ENCODE data around the gene UBR3.
"Not testable (repeated sequence)": the region's sequence is repeated elsewhere in the genome, so short reads cannot be mapped to it uniquely, and the experiment has no call there.

The UBR3 gene

DNA sequence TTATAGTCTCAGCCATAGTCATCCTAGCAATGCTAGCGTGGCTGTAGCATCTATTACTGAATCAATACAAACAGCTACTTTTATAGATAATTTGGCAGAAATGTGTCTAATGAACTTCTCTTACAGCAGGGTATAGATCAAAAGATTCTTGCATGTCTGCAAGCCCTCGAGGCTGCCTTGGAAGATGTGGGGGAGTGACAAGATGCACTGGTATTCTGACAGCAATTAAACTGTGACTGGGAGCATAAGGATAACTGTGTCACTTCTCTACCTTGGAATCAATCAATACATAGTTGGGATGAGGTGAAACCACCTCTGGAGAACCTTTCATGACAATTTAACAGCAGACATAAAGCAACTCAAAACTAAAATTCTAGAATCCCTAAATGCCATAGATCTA lies 291.4 kb downstream of the UBR3 start:
- Histone ChIP-seq H3K9ac (ENCODE audit: low read length) (no peak overlapping the region), H3K9me3 (replicated peaks; ENCODE audit: insufficient read depth, low read length) (no peaks in the 10 kb centered on the region), H3K9me2 (replicated peaks; ENCODE audit: insufficient read depth, low read length) (no peaks in the 10 kb centered on the region), H2AFZ (ENCODE audit: low read length) (no peak overlapping the region), H3K4me3 (ENCODE audit: low read length) (no peak overlapping the region), H4K20me1 (ENCODE audit: insufficient read depth, low read length) (no peaks in the 10 kb centered on the region), H3F3A (ENCODE audit: insufficient read depth, low read length) (no peaks in the 10 kb centered on the region), H3K4me1 (ENCODE audit: low read length) (no peaks in the 10 kb centered on the region), H3K4me2 (ENCODE audit: low read depth, low read length) (no peak overlapping the region), H3K27ac (ENCODE audit: low read length) (no peak overlapping the region), H3K79me2 (ENCODE audit: low read length) (no peaks in the 10 kb centered on the region), H3K36me3 (replicated peaks; ENCODE audit: insufficient read depth, low read length) (no peaks in the 10 kb centered on the region), H3K27me3 (replicated peaks; ENCODE audit: insufficient read depth, low read length) (no peaks in the 10 kb centered on the region)
- DNase-seq = no peak
- TF ChIP-seq EZH2 (optimal IDR thresholded peaks at IDR 0.05; ENCODE audit: low read depth, low read length) (no peak), EZH2phosphoT487 (IDR thresholded peaks at IDR 0.05; ENCODE audit: low read length) (no peak)
- TF ChIP-seq, protein P1, sequence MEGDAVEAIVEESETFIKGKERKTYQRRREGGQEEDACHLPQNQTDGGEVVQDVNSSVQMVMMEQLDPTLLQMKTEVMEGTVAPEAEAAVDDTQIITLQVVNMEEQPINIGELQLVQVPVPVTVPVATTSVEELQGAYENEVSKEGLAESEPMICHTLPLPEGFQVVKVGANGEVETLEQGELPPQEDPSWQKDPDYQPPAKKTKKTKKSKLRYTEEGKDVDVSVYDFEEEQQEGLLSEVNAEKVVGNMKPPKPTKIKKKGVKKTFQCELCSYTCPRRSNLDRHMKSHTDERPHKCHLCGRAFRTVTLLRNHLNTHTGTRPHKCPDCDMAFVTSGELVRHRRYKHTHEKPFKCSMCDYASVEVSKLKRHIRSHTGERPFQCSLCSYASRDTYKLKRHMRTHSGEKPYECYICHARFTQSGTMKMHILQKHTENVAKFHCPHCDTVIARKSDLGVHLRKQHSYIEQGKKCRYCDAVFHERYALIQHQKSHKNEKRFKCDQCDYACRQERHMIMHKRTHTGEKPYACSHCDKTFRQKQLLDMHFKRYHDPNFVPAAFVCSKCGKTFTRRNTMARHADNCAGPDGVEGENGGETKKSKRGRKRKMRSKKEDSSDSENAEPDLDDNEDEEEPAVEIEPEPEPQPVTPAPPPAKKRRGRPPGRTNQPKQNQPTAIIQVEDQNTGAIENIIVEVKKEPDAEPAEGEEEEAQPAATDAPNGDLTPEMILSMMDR (IDR thresholded peaks at IDR 0.05; ENCODE audit: low read length) = no peak

DNA sequence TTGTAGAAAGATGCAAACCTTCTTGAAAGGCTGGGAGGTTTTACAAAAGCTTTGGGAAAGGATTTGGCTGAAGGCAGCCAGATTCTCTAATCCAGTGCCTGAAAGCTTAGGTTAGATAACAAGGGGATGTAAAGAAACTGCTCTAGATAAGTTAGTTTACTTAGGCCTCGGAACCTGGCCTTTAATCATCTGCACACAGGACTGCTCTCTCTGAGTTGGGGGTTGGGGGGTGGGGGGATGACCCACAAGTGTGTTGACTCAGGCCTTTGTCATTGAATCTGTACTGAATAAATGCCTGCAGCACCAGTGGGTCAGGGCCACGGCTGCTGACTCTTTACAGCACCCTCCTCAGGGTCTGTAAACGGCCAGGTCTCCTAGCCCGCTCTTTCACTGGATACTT lies 292.1 kb downstream of the UBR3 start:
- not testable (repeated sequence) for H2AFZ ChIP-seq (ENCODE audit: low read length); DNase-seq; H3F3A ChIP-seq (ENCODE audit: insufficient read depth, low read length); H3K9me2 ChIP-seq (replicated peaks; ENCODE audit: insufficient read depth, low read length); H3K27me3 ChIP-seq (replicated peaks; ENCODE audit: insufficient read depth, low read length); H3K27ac ChIP-seq (ENCODE audit: low read length); H3K36me3 ChIP-seq (replicated peaks; ENCODE audit: insufficient read depth, low read length); H3K4me1 ChIP-seq (ENCODE audit: low read length); H3K9me3 ChIP-seq (replicated peaks; ENCODE audit: insufficient read depth, low read length); H4K20me1 ChIP-seq (ENCODE audit: insufficient read depth, low read length); H3K4me3 ChIP-seq (ENCODE audit: low read length); H3K4me2 ChIP-seq (ENCODE audit: low read depth, low read length); H3K79me2 ChIP-seq (ENCODE audit: low read length); H3K9ac ChIP-seq (ENCODE audit: low read length)

DNA sequence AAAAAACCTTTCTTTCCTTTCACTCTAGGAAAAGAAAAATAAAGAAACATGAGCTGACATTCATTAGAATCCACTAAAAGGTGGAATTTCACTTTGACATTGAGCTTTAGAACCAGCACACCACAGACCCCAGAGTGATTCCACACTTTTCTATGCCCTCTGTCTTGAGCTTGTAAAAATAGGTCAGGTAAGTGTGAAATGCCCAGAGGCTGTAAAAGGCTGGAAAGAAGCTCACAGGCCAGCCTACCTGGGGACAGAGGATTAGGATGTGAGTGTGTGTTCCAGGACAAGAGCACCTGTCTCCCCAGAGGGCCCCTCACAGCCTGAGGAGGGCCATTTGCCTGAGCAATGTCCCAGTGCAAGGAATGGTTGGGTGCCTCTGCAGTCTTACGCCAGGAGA lies 294.4 kb downstream of the UBR3 start:
- Histone ChIP-seq H4K20me1 (ENCODE audit: insufficient read depth, low read length) (no peaks in the 10 kb centered on the region), H3K9me3 (replicated peaks; ENCODE audit: insufficient read depth, low read length) (no peaks in the 10 kb centered on the region), H3K79me2 (ENCODE audit: low read length) (no peaks in the 10 kb centered on the region), H3K27ac (ENCODE audit: low read length) (no peak overlapping the region), H3K9me2 (replicated peaks; ENCODE audit: insufficient read depth, low read length) (no peaks in the 10 kb centered on the region), H3K36me3 (replicated peaks; ENCODE audit: insufficient read depth, low read length) (no peaks in the 10 kb centered on the region), H3K4me2 (ENCODE audit: low read depth, low read length) (no peak overlapping the region), H3F3A (ENCODE audit: insufficient read depth, low read length) (no peaks in the 10 kb centered on the region), H3K9ac (ENCODE audit: low read length) (no peak overlapping the region), H3K4me1 (ENCODE audit: low read length) (peaks cover 9% of the 10 kb centered on the region; the same call in 1 of the 2 replicates), H3K27me3 (replicated peaks; ENCODE audit: insufficient read depth, low read length) (no peaks in the 10 kb centered on the region), H3K4me3 (ENCODE audit: low read length) (no peak overlapping the region), H2AFZ (ENCODE audit: low read length) (no peak overlapping the region)
- DNase-seq = no peak
- TF ChIP-seq, protein P1 (IDR thresholded peaks at IDR 0.05; ENCODE audit: low read length) = no peak
- no peak for TF ChIP-seq EZH2 (optimal IDR thresholded peaks at IDR 0.05; ENCODE audit: low read depth, low read length)
- no peak for TF ChIP-seq EZH2phosphoT487 (IDR thresholded peaks at IDR 0.05; ENCODE audit: low read length)

DNA sequence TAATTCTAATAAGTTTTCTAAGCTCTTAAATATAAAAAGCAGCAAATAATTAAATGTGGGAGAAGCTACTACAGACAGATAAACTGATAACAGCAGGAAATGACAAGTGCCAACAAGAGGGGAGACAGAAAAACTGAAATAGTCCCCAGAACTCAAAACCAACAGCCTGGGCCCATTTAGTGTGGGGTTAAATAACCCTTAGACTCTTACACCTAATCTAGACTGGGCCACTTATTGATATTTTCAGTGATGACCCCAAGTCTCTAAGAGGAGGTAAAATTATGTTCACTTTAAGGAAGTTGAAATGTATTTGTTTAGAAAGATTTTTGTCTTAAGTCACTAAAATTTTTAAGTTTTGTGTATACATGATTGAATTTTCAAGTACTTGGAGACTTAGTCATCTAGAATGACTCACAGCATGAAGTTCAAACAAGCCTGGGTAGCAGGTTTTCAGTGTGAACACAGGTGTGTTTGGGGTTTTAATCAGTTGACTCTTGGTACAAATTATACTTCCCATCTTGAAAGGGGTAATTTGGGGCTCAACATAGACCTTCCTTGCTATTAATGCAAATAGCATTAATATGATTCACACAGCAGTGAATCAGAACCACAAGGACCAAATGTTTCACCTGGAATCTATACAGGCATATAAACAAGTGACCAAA lies 295.8 kb downstream of the UBR3 start:
- H3K4me2 ChIP-seq (ENCODE audit: low read depth, low read length) = no peak overlapping the region
- H3K9ac ChIP-seq (ENCODE audit: low read length) = no peak overlapping the region
- H3K36me3 ChIP-seq (replicated peaks; ENCODE audit: insufficient read depth, low read length) = no peaks in the 10 kb centered on the region
- no peaks in the 10 kb centered on the region for H3K79me2 ChIP-seq (ENCODE audit: low read length)
- H3K4me3 ChIP-seq (ENCODE audit: low read length) = no peak overlapping the region
- TF ChIP-seq EZH2phosphoT487 (IDR thresholded peaks at IDR 0.05; ENCODE audit: low read length) = no peak
- TF ChIP-seq EZH2 (optimal IDR thresholded peaks at IDR 0.05; ENCODE audit: low read depth, low read length) = no peak
- TF ChIP-seq, protein P1 (IDR thresholded peaks at IDR 0.05; ENCODE audit: low read length) = no peak
- no peak overlapping the region for H3K27ac ChIP-seq (ENCODE audit: low read length)
- no peak overlapping the region for H2AFZ ChIP-seq (ENCODE audit: low read length)
- no peaks in the 10 kb centered on the region for H3K9me2 ChIP-seq (replicated peaks; ENCODE audit: insufficient read depth, low read length)
- no peaks in the 10 kb centered on the region for H3K27me3 ChIP-seq (replicated peaks; ENCODE audit: insufficient read depth, low read length)
- peaks cover 9% of the 10 kb centered on the region; the same call in 1 of the 2 replicates for H3K4me1 ChIP-seq (ENCODE audit: low read length)
- no peaks in the 10 kb centered on the region for H4K20me1 ChIP-seq (ENCODE audit: insufficient read depth, low read length)
- no peak for DNase-seq
- H3F3A ChIP-seq (ENCODE audit: insufficient read depth, low read length) = no peaks in the 10 kb centered on the region
- no peaks in the 10 kb centered on the region for H3K9me3 ChIP-seq (replicated peaks; ENCODE audit: insufficient read depth, low read length)

Measured in MM.1S (cell line).